NT2/D1 (cell line): ENCODE data around the gene FUCA1.

Experiments
- DNase-seq: peaks from one replicate; pipeline ENCODE4 v3.0.0-alpha.2; 2011; ENCODE audit warnings: low read depth, low spot score
- H3K27me3 ChIP-seq: 2 replicates; pipeline ENCODE4 v1.6.0; 2011; ENCODE audit warnings: mild to moderate bottlenecking; ENCODE audit not compliant: insufficient read length, insufficient read depth
- H3K36me3 ChIP-seq: 2 replicates; pipeline ENCODE4 v1.6.1; 2011; ENCODE audit warnings: mild to moderate bottlenecking, low read length, mixed read lengths; ENCODE audit not compliant: insufficient read depth, insufficient read length
- H3K4me1 ChIP-seq: 2 replicates; pipeline ENCODE4 v1.5.1; 2011; ENCODE audit not compliant: insufficient read depth, insufficient read length
- H3K4me3 ChIP-seq: 2 replicates; pipeline ENCODE4 v1.5.1; 2011; ENCODE audit warnings: low read depth; ENCODE audit not compliant: insufficient read length
- H3K9ac ChIP-seq: 2 replicates; pipeline ENCODE4 v1.6.0; 2011; ENCODE audit warnings: low read depth; ENCODE audit not compliant: insufficient read length
- H3K9me3 ChIP-seq: 2 replicates; pipeline ENCODE4 v1.5.1; 2011; ENCODE audit warnings: mild to moderate bottlenecking, low read length; ENCODE audit not compliant: insufficient read depth
- SUZ12 ChIP-seq: IDR thresholded peaks from 2 replicates; pipeline ENCODE4 v1.6.1; 2011; ENCODE audit not compliant: insufficient read length, insufficient read depth; ENCODE audit errors: extremely low read depth
- YY1 ChIP-seq: IDR thresholded peaks from 2 replicates; pipeline ENCODE4 v1.6.1; 2011; ENCODE audit not compliant: insufficient read length, insufficient read depth
- ZNF274 ChIP-seq: IDR thresholded peaks from 2 replicates; pipeline ENCODE4 v1.6.1; 2011; ENCODE audit warnings: mild to moderate bottlenecking, low read depth, low read length

Gene FUCA1

GRCh38 chr1:23867895-23868556 is at the start of gene FUCA1:
TSS of gene FUCA1 (minus strand) at chr1:23868290. CDS start at chr1:23868286, 4 bp downstream.
- H3K4me3 ChIP-seq = peak within 1 kb of the TSS; percentile 78
- H3K36me3 ChIP-seq = no peaks in the 10 kb centered on the region
- no peaks in the 10 kb centered on the region for H3K4me1 ChIP-seq
- H3K9ac ChIP-seq = peak within 1 kb of the TSS; percentile 88
- TF ChIP-seq SUZ12 (peak; percentile 86), YY1 (no peak)
- no peaks in the 10 kb centered on the region for H3K9me3 ChIP-seq
- H3K27me3 ChIP-seq = peaks cover 42% of the 10 kb centered on the region
- DNase-seq = peak; percentile 96

GRCh38 chr1:23916209-23917131 is 48.4 kb upstream of the FUCA1 start:
- Histone ChIP-seq H3K9me3 (peaks cover 4% of the 10 kb centered on the region; the same call in 1 of the 2 replicates), H3K9ac (no peak overlapping the region), H3K36me3 (no peaks in the 10 kb centered on the region), H3K4me1 (peaks cover 4% of the 10 kb centered on the region), H3K4me3 (no peak overlapping the region), H3K27me3 (no peaks in the 10 kb centered on the region)
- no peak for TF ChIP-seq ZNF274
- TF ChIP-seq SUZ12 = no peak
- TF ChIP-seq YY1 = no peak
- peak; percentile 66 for DNase-seq

- Histone ChIP-seq H3K4me1 (peaks cover 4% of the 10 kb centered on the region), H3K27me3 (no peaks in the 10 kb centered on the region), H3K9me3 (peaks cover 4% of the 10 kb centered on the region; the same call in 1 of the 2 replicates), H3K36me3 (no peaks in the 10 kb centered on the region), H3K4me3 (no peak overlapping the region), H3K9ac (no peak overlapping the region)
- no peak for DNase-seq
- TF ChIP-seq ZNF274 = no peak
- no peak for TF ChIP-seq YY1
- no peak for TF ChIP-seq SUZ12
These were observed 47.4 kb upstream of the FUCA1 start for GRCh38 chr1:23915466-23915865.

GRCh38 chr1:23914921-23915320 is 46.8 kb upstream of the FUCA1 start:
- TF ChIP-seq YY1 = no peak
- TF ChIP-seq SUZ12 = no peak
- no peak for TF ChIP-seq ZNF274
- Histone ChIP-seq H3K9ac (no peak overlapping the region), H3K27me3 (no peaks in the 10 kb centered on the region), H3K4me1 (peaks cover 4% of the 10 kb centered on the region), H3K36me3 (no peaks in the 10 kb centered on the region), H3K4me3 (no peak overlapping the region), H3K9me3 (peaks cover 4% of the 10 kb centered on the region; the same call in 1 of the 2 replicates)
- DNase-seq = no peak

GRCh38 chr1:23913212-23913880 is 45.3 kb upstream of the FUCA1 start, which contains the start of gene CNR2:
TSS of gene CNR2 (minus strand) at chr1:23913362. CDS start at chr1:23875617, 37,745 bp downstream.
- Histone ChIP-seq H3K4me3 (no peak within 1 kb of the TSS), H3K9me3 (peaks cover 4% of the 10 kb centered on the region; the same call in 1 of the 2 replicates)
- TF ChIP-seq SUZ12 (no peak), ZNF274 (no peak), YY1 (no peak)

GRCh38 chr1:23911921-23912320 is 43.8 kb upstream of the FUCA1 start:
- H3K9ac ChIP-seq = no peak overlapping the region
- no peak for DNase-seq
- no peaks in the 10 kb centered on the region for H3K27me3 ChIP-seq
- no peak overlapping the region for H3K4me3 ChIP-seq
- TF ChIP-seq YY1 (no peak), ZNF274 (no peak), SUZ12 (no peak)
- peaks cover 10% of the 10 kb centered on the region for H3K4me1 ChIP-seq
- H3K9me3 ChIP-seq = peaks cover 4% of the 10 kb centered on the region; the same call in 1 of the 2 replicates
- no peaks in the 10 kb centered on the region for H3K36me3 ChIP-seq

More at GRCh38 chr1:23913212-23913880, 45.3 kb upstream of the FUCA1 start, which contains the start of gene CNR2:
- Histone ChIP-seq H3K4me1 (peaks cover 10% of the 10 kb centered on the region), H3K9ac (no peak within 1 kb of the TSS), H3K36me3 (no peaks in the 10 kb centered on the region), H3K27me3 (no peaks in the 10 kb centered on the region)
- no peak for DNase-seq
